ENCODE measurements around the gene ARFGAP3. TPM values are rescaled to one million over a fixed set of nuclear protein-coding genes. Genes with fewer than 3 reads are reported as not detected.

ARFGAP3 gene
- total RNA-seq, 1 experiment from 2014 or later, result 30.0 TPM

DNA sequence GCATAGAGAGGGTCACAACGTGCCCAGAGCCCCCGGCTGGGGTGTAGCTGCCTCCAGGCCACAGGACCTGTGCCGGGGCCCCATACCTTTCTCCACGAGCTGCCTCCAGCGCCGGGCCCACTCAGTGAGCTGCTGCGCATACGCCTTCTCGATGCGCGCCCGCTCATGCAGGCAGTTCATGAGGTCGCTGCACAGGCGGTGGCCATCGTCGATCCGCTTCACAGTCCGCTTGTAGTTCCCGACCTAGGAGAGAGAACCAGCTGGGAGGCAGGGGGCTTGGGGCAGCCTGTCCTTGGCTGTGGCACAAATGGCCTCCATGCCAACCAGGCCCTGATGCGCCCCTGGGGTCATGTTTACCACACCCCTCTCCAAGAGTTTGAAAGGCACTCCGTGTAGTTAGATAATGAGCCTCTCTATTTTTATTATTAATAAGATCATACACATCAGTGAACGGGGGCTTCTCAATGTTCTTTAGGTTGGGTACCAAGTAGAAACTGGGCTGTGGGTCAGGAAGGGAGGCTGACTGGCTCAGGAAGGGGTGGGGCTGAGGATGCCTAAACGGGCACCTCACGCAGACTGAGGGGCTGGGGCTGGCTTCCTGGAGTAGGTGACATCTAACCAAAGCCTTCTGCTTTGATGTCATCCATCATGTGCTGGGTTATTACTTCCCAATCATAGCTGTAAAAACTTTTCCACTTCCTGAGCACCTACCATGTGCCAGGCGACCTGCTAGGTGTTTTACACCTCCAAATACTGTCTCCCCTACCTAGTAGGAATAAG lies 36.5 kb upstream of the ARFGAP3 start:
- Histone ChIP-seq H3K27ac (ENCODE audit: low read depth, low read length, poor library complexity, severe bottlenecking) (no peak overlapping the region), H3K9me3 (ENCODE audit: low read depth, low read length, poor library complexity, severe bottlenecking) (no peaks in the 10 kb centered on the region), H3K27me3 (replicated peaks; ENCODE audit: insufficient read depth, low read depth, low read length, poor library complexity) (no peaks in the 10 kb centered on the region), H3K4me3 (ENCODE audit: low read depth, low read length, poor library complexity, severe bottlenecking) (no peak overlapping the region), H3K4me1 (ENCODE audit: insufficient read depth, low read length, poor library complexity, severe bottlenecking) (peaks cover 10% of the 10 kb centered on the region), H3K36me3 (ENCODE audit: insufficient read depth, low read length, poor library complexity, severe bottlenecking) (no peaks in the 10 kb centered on the region)
- ChIA-PET POLR2A (ENCODE audit: low non-redundant PET) (interaction anchor here (0.6 kb wide), 1 partner anchor 74 kb away, joined by 3 read pairs; no protein-coding TSS in a partner anchor), CTCF (no interaction called here)
- intact Hi-C loops (cut with micrococcal nuclease; ENCODE audit: unreplicated experiment), result no loop called here
- no peak for DNase-seq (ENCODE audit: low spot score)
- BruUV-seq (replicated peaks), result no TSS peak
- TF ChIP-seq, protein P1, sequence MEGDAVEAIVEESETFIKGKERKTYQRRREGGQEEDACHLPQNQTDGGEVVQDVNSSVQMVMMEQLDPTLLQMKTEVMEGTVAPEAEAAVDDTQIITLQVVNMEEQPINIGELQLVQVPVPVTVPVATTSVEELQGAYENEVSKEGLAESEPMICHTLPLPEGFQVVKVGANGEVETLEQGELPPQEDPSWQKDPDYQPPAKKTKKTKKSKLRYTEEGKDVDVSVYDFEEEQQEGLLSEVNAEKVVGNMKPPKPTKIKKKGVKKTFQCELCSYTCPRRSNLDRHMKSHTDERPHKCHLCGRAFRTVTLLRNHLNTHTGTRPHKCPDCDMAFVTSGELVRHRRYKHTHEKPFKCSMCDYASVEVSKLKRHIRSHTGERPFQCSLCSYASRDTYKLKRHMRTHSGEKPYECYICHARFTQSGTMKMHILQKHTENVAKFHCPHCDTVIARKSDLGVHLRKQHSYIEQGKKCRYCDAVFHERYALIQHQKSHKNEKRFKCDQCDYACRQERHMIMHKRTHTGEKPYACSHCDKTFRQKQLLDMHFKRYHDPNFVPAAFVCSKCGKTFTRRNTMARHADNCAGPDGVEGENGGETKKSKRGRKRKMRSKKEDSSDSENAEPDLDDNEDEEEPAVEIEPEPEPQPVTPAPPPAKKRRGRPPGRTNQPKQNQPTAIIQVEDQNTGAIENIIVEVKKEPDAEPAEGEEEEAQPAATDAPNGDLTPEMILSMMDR (conservative IDR thresholded peaks at IDR 0.05; ENCODE audit: low read depth, low read length), result no peak
- TF ChIP-seq EZH2 (IDR thresholded peaks at IDR 0.05; ENCODE audit: borderline replicate concordance, low read depth, low read length, poor library complexity, severe bottlenecking), result no peak

DNA sequence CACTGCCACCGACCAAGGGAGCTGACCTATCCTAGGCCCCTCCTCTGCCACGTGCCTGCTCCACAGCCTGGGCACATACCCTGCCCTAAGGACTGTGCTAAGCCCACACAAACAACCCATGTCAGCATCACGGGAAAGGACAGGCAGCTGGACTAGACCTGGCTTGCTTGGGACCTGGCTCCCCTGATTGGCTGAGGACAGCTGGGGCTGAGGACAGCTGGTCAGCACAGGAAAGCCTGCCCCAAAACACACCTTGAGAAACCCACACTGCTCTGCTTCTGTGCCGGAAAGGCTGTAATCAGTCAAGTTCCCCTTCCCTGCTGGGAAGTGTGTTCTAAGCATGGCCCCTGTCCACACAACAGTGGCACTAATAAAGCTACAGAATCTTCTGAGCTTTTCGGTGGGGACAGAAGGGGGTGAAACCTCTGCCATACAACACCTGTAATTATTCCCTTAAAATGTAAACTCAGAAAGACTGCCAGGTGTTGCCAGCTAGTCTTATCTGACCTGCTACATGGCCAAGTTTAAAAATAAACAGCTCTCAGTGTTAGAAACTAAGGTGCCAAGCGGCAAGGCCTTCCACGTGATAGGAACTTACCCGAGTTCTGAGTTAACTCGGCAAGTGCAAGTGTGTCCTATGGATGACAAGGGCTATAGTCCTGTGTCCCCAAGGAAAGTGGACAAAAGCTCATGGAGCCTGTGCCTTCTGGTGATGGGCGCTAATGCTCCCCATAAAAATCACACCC lies 35.7 kb upstream of the ARFGAP3 start:
- Histone ChIP-seq H3K4me1 (ENCODE audit: insufficient read depth, low read length, poor library complexity, severe bottlenecking) (peaks cover 10% of the 10 kb centered on the region), H3K4me3 (ENCODE audit: low read depth, low read length, poor library complexity, severe bottlenecking) (no peak overlapping the region), H3K27me3 (replicated peaks; ENCODE audit: insufficient read depth, low read depth, low read length, poor library complexity) (no peaks in the 10 kb centered on the region), H3K9me3 (ENCODE audit: low read depth, low read length, poor library complexity, severe bottlenecking) (no peaks in the 10 kb centered on the region), H3K36me3 (ENCODE audit: insufficient read depth, low read length, poor library complexity, severe bottlenecking) (no peaks in the 10 kb centered on the region), H3K27ac (ENCODE audit: low read depth, low read length, poor library complexity, severe bottlenecking) (no peak overlapping the region)
- BruUV-seq (replicated peaks), result no TSS peak
- CTCF ChIA-PET, result no interaction called here
- POLR2A ChIA-PET (ENCODE audit: low non-redundant PET), result interaction anchor here (0.5 to 0.6 kb wide), 2 partner anchors 27 to 73 kb away, joined by 3 read pairs; no protein-coding TSS in a partner anchor
- DNase-seq (ENCODE audit: low spot score), result no peak
- intact Hi-C loops (cut with micrococcal nuclease; ENCODE audit: unreplicated experiment), result no loop called here
- TF ChIP-seq EZH2 (IDR thresholded peaks at IDR 0.05; ENCODE audit: borderline replicate concordance, low read depth, low read length, poor library complexity, severe bottlenecking), result no peak
- TF ChIP-seq, protein P1 (conservative IDR thresholded peaks at IDR 0.05; ENCODE audit: low read depth, low read length), result no peak

- Histone ChIP-seq H3K36me3 (ENCODE audit: insufficient read depth, low read length, poor library complexity, severe bottlenecking) (no peaks in the 10 kb centered on the region), H3K4me3 (ENCODE audit: low read depth, low read length, poor library complexity, severe bottlenecking) (no peak overlapping the region), H3K4me1 (ENCODE audit: insufficient read depth, low read length, poor library complexity, severe bottlenecking) (peaks cover 10% of the 10 kb centered on the region), H3K9me3 (ENCODE audit: low read depth, low read length, poor library complexity, severe bottlenecking) (no peaks in the 10 kb centered on the region), H3K27me3 (replicated peaks; ENCODE audit: insufficient read depth, low read depth, low read length, poor library complexity) (no peaks in the 10 kb centered on the region), H3K27ac (ENCODE audit: low read depth, low read length, poor library complexity, severe bottlenecking) (no peak overlapping the region)
- DNase-seq (ENCODE audit: low spot score), result no peak
- TF ChIP-seq, protein P1 (conservative IDR thresholded peaks at IDR 0.05; ENCODE audit: low read depth, low read length), result no peak
- CTCF ChIA-PET, result no interaction called here
- intact Hi-C loops (cut with micrococcal nuclease; ENCODE audit: unreplicated experiment), result no loop called here
- BruUV-seq (replicated peaks), result no TSS peak
- POLR2A ChIA-PET (ENCODE audit: low non-redundant PET), result interaction anchor here (0.5 kb wide), 1 partner anchor 28 kb away, joined by 3 read pairs; no protein-coding TSS in a partner anchor
These were observed 35.1 kb upstream of the ARFGAP3 start for GRCh38 chr22:42892156-42892555.
